ENCODE results near the gene CRELD2. TPM values are rescaled to one million over a fixed set of nuclear protein-coding genes. Genes with fewer than 3 reads are reported as not detected.

CRELD2 gene
- total RNA-seq, 1 donor from 2014 or later = 13.0 TPM

GRCh38 chr22:49886346-49887063 lies 31.9 kb upstream of the CRELD2 start:
- peaks cover 20 to 30% (median 28%) of the 10 kb centered on the region in 3 donors for H3K36me3 ChIP-seq (ENCODE audit: control insufficient read depth in 3 of 3, insufficient read depth in 3 of 3, low read length in 3 of 3)
- peaks cover 0 to 2% (median 0%) of the 10 kb centered on the region in 3 donors for H3K9me3 ChIP-seq (ENCODE audit: control insufficient read depth in 3 of 3, low read length in 3 of 3)
- no peaks in the 10 kb centered on the region for H3K4me1 ChIP-seq (ENCODE audit: control insufficient read depth in 3 of 3, insufficient read depth in 3 of 3, low read length in 3 of 3)
- no peak overlapping the region for H3K27ac ChIP-seq (ENCODE audit: low read depth, low read length)
- H3K4me3 ChIP-seq (ENCODE audit: low read length in 3 of 3) = no peak overlapping the region
- no peaks in the 10 kb centered on the region for H3K27me3 ChIP-seq (ENCODE audit: control insufficient read depth in 3 of 3, insufficient read depth in 3 of 3, low read length in 3 of 3)
- no peak overlapping the region for H3K9ac ChIP-seq (ENCODE audit: low read depth in 1 of 3, low read length in 3 of 3)

GRCh38 chr22:49887064-49887451 lies 31.4 kb upstream of the CRELD2 start:
- peaks cover 0 to under 1% (median 0%) of the 10 kb centered on the region in 3 donors for H3K4me1 ChIP-seq (ENCODE audit: control insufficient read depth in 3 of 3, insufficient read depth in 3 of 3, low read length in 3 of 3)
- H3K9me3 ChIP-seq (ENCODE audit: control insufficient read depth in 3 of 3, low read length in 3 of 3) = peaks cover 0 to 2% (median 0%) of the 10 kb centered on the region in 3 donors
- no peak overlapping the region for H3K9ac ChIP-seq (ENCODE audit: low read depth in 1 of 3, low read length in 3 of 3)
- H3K27me3 ChIP-seq (ENCODE audit: control insufficient read depth in 3 of 3, insufficient read depth in 3 of 3, low read length in 3 of 3) = no peaks in the 10 kb centered on the region
- peaks cover 20 to 30% (median 28%) of the 10 kb centered on the region in 3 donors for H3K36me3 ChIP-seq (ENCODE audit: control insufficient read depth in 3 of 3, insufficient read depth in 3 of 3, low read length in 3 of 3)
- no peak overlapping the region for H3K4me3 ChIP-seq (ENCODE audit: low read length in 3 of 3)
- H3K27ac ChIP-seq (ENCODE audit: low read depth, low read length) = no peak overlapping the region

- H3K27me3 ChIP-seq (ENCODE audit: control insufficient read depth in 3 of 3, insufficient read depth in 3 of 3, low read length in 3 of 3) = no peaks in the 10 kb centered on the region
- H3K27ac ChIP-seq (ENCODE audit: low read depth, low read length) = no peak overlapping the region
- no peak overlapping the region for H3K9ac ChIP-seq (ENCODE audit: low read depth in 1 of 3, low read length in 3 of 3)
- peaks cover 3 to 7% (median 5%) of the 10 kb centered on the region in 3 donors for H3K4me1 ChIP-seq (ENCODE audit: control insufficient read depth in 3 of 3, insufficient read depth in 3 of 3, low read length in 3 of 3)
- no peak overlapping the region for H3K4me3 ChIP-seq (ENCODE audit: low read length in 3 of 3)
- peaks cover 20 to 30% (median 29%) of the 10 kb centered on the region in 3 donors for H3K36me3 ChIP-seq (ENCODE audit: control insufficient read depth in 3 of 3, insufficient read depth in 3 of 3, low read length in 3 of 3)
- H3K9me3 ChIP-seq (ENCODE audit: control insufficient read depth in 3 of 3, low read length in 3 of 3) = peaks cover 0 to 2% (median 0%) of the 10 kb centered on the region in 3 donors
Observed at GRCh38 chr22:49887702-49888101, 30.7 kb upstream of the CRELD2 start.

GRCh38 chr22:49889071-49889470 lies 29.4 kb upstream of the CRELD2 start:
- H3K27me3 ChIP-seq (ENCODE audit: control insufficient read depth in 3 of 3, insufficient read depth in 3 of 3, low read length in 3 of 3) = no peaks in the 10 kb centered on the region
- H3K4me3 ChIP-seq (ENCODE audit: low read length in 3 of 3) = no peak overlapping the region
- no peak overlapping the region for H3K27ac ChIP-seq (ENCODE audit: low read depth, low read length)
- peaks cover 20 to 26% (median 23%) of the 10 kb centered on the region in 3 donors for H3K36me3 ChIP-seq (ENCODE audit: control insufficient read depth in 3 of 3, insufficient read depth in 3 of 3, low read length in 3 of 3)
- peaks cover 7 to 12% (median 9%) of the 10 kb centered on the region in 3 donors for H3K4me1 ChIP-seq (ENCODE audit: control insufficient read depth in 3 of 3, insufficient read depth in 3 of 3, low read length in 3 of 3)
- H3K9me3 ChIP-seq (ENCODE audit: control insufficient read depth in 3 of 3, low read length in 3 of 3) = peaks cover 0 to 2% (median 0%) of the 10 kb centered on the region in 3 donors
- H3K9ac ChIP-seq (ENCODE audit: low read depth in 1 of 3, low read length in 3 of 3) = no peak overlapping the region

- Histone ChIP-seq H3K4me1 (ENCODE audit: control insufficient read depth in 3 of 3, insufficient read depth in 3 of 3, low read length in 3 of 3) (peaks cover 7 to 12% (median 9%) of the 10 kb centered on the region in 3 donors), H3K4me3 (ENCODE audit: low read length in 3 of 3) (no peak overlapping the region), H3K36me3 (ENCODE audit: control insufficient read depth in 3 of 3, insufficient read depth in 3 of 3, low read length in 3 of 3) (peaks cover 0 to 5% (median 2%) of the 10 kb centered on the region in 3 donors), H3K27ac (ENCODE audit: low read depth, low read length) (peak overlapping the region; percentile 5), H3K9me3 (ENCODE audit: control insufficient read depth in 3 of 3, low read length in 3 of 3) (peaks cover 0 to 4% (median 0%) of the 10 kb centered on the region in 3 donors), H3K27me3 (ENCODE audit: control insufficient read depth in 3 of 3, insufficient read depth in 3 of 3, low read length in 3 of 3) (no peaks in the 10 kb centered on the region), H3K9ac (ENCODE audit: low read depth in 1 of 3, low read length in 3 of 3) (no peak overlapping the region)
Observed at GRCh38 chr22:49892226-49892899, 26.1 kb upstream of the CRELD2 start.

GRCh38 chr22:49893025-49893424 lies 25.4 kb upstream of the CRELD2 start:
- Histone ChIP-seq H3K36me3 (ENCODE audit: control insufficient read depth in 3 of 3, insufficient read depth in 3 of 3, low read length in 3 of 3) (peaks cover 0 to 5% (median 2%) of the 10 kb centered on the region in 3 donors), H3K27ac (ENCODE audit: low read depth, low read length) (no peak overlapping the region), H3K9me3 (ENCODE audit: control insufficient read depth in 3 of 3, low read length in 3 of 3) (peaks cover 0 to 4% (median 0%) of the 10 kb centered on the region in 3 donors), H3K4me1 (ENCODE audit: control insufficient read depth in 3 of 3, insufficient read depth in 3 of 3, low read length in 3 of 3) (peaks cover 7 to 12% (median 9%) of the 10 kb centered on the region in 3 donors), H3K9ac (ENCODE audit: low read depth in 1 of 3, low read length in 3 of 3) (no peak overlapping the region), H3K4me3 (ENCODE audit: low read length in 3 of 3) (no peak overlapping the region), H3K27me3 (ENCODE audit: control insufficient read depth in 3 of 3, insufficient read depth in 3 of 3, low read length in 3 of 3) (no peaks in the 10 kb centered on the region)

GRCh38 chr22:49894322-49895054 lies 23.9 kb upstream of the CRELD2 start:
- no peak overlapping the region for H3K9ac ChIP-seq (ENCODE audit: low read depth in 1 of 3, low read length in 3 of 3)
- H3K4me1 ChIP-seq (ENCODE audit: control insufficient read depth in 3 of 3, insufficient read depth in 3 of 3, low read length in 3 of 3) = peaks cover 7 to 12% (median 9%) of the 10 kb centered on the region in 3 donors

GRCh38 chr22:49896201-49896600 lies 22.2 kb upstream of the CRELD2 start:
- Histone ChIP-seq H3K27me3 (ENCODE audit: control insufficient read depth in 3 of 3, insufficient read depth in 3 of 3, low read length in 3 of 3) (no peaks in the 10 kb centered on the region), H3K36me3 (ENCODE audit: control insufficient read depth in 3 of 3, insufficient read depth in 3 of 3, low read length in 3 of 3) (peaks cover 14 to 19% (median 17%) of the 10 kb centered on the region in 3 donors), H3K9ac (ENCODE audit: low read depth in 1 of 3, low read length in 3 of 3) (no peak overlapping the region), H3K27ac (ENCODE audit: low read depth, low read length) (no peak overlapping the region), H3K4me3 (ENCODE audit: low read length in 3 of 3) (no peak overlapping the region), H3K4me1 (ENCODE audit: control insufficient read depth in 3 of 3, insufficient read depth in 3 of 3, low read length in 3 of 3) (peaks cover 7 to 12% (median 9%) of the 10 kb centered on the region in 3 donors), H3K9me3 (ENCODE audit: control insufficient read depth in 3 of 3, low read length in 3 of 3) (peaks cover 0 to 3% (median 0%) of the 10 kb centered on the region in 3 donors)

More at GRCh38 chr22:49894322-49895054, 23.9 kb upstream of the CRELD2 start:
- Histone ChIP-seq H3K27me3 (ENCODE audit: control insufficient read depth in 3 of 3, insufficient read depth in 3 of 3, low read length in 3 of 3) (no peaks in the 10 kb centered on the region), H3K9me3 (ENCODE audit: control insufficient read depth in 3 of 3, low read length in 3 of 3) (peaks cover 0 to 4% (median 0%) of the 10 kb centered on the region in 3 donors), H3K4me3 (ENCODE audit: low read length in 3 of 3) (no peak overlapping the region), H3K36me3 (ENCODE audit: control insufficient read depth in 3 of 3, insufficient read depth in 3 of 3, low read length in 3 of 3) (peaks cover 1 to 4% (median 2%) of the 10 kb centered on the region in 3 donors), H3K27ac (ENCODE audit: low read depth, low read length) (no peak overlapping the region)

- Histone ChIP-seq H3K36me3 (ENCODE audit: control insufficient read depth in 3 of 3, insufficient read depth in 3 of 3, low read length in 3 of 3) (peaks cover 22 to 28% (median 26%) of the 10 kb centered on the region in 3 donors), H3K27ac (ENCODE audit: low read depth, low read length) (no peak overlapping the region), H3K27me3 (ENCODE audit: control insufficient read depth in 3 of 3, insufficient read depth in 3 of 3, low read length in 3 of 3) (no peaks in the 10 kb centered on the region), H3K4me3 (ENCODE audit: low read length in 3 of 3) (no peak overlapping the region), H3K9me3 (ENCODE audit: control insufficient read depth in 3 of 3, low read length in 3 of 3) (peaks cover 0 to 2% (median 0%) of the 10 kb centered on the region in 3 donors), H3K9ac (ENCODE audit: low read depth in 1 of 3, low read length in 3 of 3) (no peak overlapping the region), H3K4me1 (ENCODE audit: control insufficient read depth in 3 of 3, insufficient read depth in 3 of 3, low read length in 3 of 3) (peaks cover 7 to 11% (median 9%) of the 10 kb centered on the region in 3 donors)
Observed at GRCh38 chr22:49897015-49897684, 21.3 kb upstream of the CRELD2 start.
